ENCODE measurements around the gene DYNC2I2. TPM values are rescaled to one million over a fixed set of nuclear protein-coding genes. Genes with fewer than 3 reads are reported as not detected.

DYNC2I2 gene
- total RNA-seq, 1 donor from 2014 or later, result 49.9 TPM

DNA sequence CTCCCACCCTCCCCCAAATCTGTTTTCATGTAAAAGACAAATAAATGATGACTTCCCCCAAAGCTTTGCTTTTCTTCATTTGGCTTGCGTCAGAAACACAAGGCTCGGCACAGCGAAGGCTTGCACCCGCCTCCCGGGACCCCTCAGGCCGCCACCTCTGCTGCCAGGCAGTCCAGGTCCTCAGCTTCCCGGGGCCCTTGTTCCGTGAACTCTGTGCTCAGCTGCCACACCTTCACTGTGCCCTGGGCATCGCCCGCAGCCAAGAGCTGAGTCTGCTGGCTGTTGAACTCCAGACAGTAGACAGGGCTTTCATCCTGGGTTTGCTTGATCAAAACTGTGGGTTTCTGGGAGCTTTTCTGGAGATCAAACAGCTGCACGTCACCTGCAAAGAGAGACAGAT lies 23.0 kb downstream of the DYNC2I2 start:
- no peak overlapping the region for H3K27ac ChIP-seq
- H3K9me3 ChIP-seq, result no peaks in the 10 kb centered on the region
- H3K4me3 ChIP-seq, result no peak overlapping the region
- peaks cover 47 to 58% of the 10 kb centered on the region in 2 donors for H3K36me3 ChIP-seq
- DNase-seq (ENCODE audit: low spot score in 2 of 2), result no peak
- TF ChIP-seq CTCF (IDR thresholded peaks at IDR 0.05), result no peak
- intact Hi-C loops (cut with DNase I), result no loop called here
- no peaks in the 10 kb centered on the region for H3K27me3 ChIP-seq
- peaks cover 9 to 20% of the 10 kb centered on the region in 2 donors for H3K4me1 ChIP-seq

GRCh38 chr9:128633057-128633456 lies 23.6 kb downstream of the DYNC2I2 start:
- H3K36me3 ChIP-seq, result peaks cover 47 to 64% of the 10 kb centered on the region in 2 donors
- no peak for DNase-seq (ENCODE audit: low spot score in 2 of 2)
- H3K9me3 ChIP-seq, result no peaks in the 10 kb centered on the region
- no peak overlapping the region for H3K4me3 ChIP-seq
- H3K4me1 ChIP-seq, result peaks cover 10 to 25% of the 10 kb centered on the region in 2 donors
- H3K27ac ChIP-seq, result no peak overlapping the region
- TF ChIP-seq CTCF (IDR thresholded peaks at IDR 0.05), result no peak
- H3K27me3 ChIP-seq, result no peaks in the 10 kb centered on the region
- intact Hi-C loops (cut with DNase I), result no loop called here

- no peaks in the 10 kb centered on the region for H3K9me3 ChIP-seq
- intact Hi-C loops (cut with DNase I), result no loop called here
- peaks cover 10 to 29% of the 10 kb centered on the region in 2 donors for H3K4me1 ChIP-seq
Observed at GRCh38 chr9:128632486-128632885, 24.2 kb downstream of the DYNC2I2 start.

DNA sequence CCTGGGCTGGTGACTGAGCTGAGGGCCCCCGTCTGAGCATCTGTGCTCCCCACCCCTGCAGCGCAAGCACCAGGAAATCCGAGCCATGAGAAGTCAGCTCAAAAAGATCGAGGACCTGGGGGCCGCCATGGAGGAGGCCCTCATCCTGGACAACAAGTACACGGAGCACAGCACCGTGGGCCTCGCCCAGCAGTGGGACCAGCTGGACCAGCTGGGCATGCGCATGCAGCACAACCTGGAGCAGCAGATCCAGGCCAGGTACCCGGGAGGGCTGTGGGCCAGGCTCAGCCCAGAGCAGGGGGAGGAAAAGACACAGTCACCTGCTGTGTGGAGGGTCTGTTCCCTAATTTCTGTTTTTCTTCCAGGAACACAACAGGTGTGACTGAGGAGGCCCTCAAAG lies 24.6 kb downstream of the DYNC2I2 start:
- peaks cover 57 to 74% of the 10 kb centered on the region in 2 donors for H3K36me3 ChIP-seq
- H3K27ac ChIP-seq, result no peak overlapping the region
- intact Hi-C loops (cut with DNase I), result no loop called here
- TF ChIP-seq CTCF (IDR thresholded peaks at IDR 0.05), result no peak
- no peaks in the 10 kb centered on the region for H3K27me3 ChIP-seq
- peaks cover 10 to 29% of the 10 kb centered on the region in 2 donors for H3K4me1 ChIP-seq
- no peaks in the 10 kb centered on the region for H3K9me3 ChIP-seq
- no peak for DNase-seq (ENCODE audit: low spot score in 2 of 2)
- H3K4me3 ChIP-seq, result no peak overlapping the region

More at GRCh38 chr9:128632486-128632885, 24.2 kb downstream of the DYNC2I2 start:
- H3K27ac ChIP-seq, result no peak overlapping the region
- no peak for TF ChIP-seq CTCF (IDR thresholded peaks at IDR 0.05)
- H3K27me3 ChIP-seq, result no peaks in the 10 kb centered on the region
- no peak overlapping the region for H3K4me3 ChIP-seq
- H3K36me3 ChIP-seq, result peaks cover 52 to 69% of the 10 kb centered on the region in 2 donors
- DNase-seq (ENCODE audit: low spot score in 2 of 2), result no peak

DNA sequence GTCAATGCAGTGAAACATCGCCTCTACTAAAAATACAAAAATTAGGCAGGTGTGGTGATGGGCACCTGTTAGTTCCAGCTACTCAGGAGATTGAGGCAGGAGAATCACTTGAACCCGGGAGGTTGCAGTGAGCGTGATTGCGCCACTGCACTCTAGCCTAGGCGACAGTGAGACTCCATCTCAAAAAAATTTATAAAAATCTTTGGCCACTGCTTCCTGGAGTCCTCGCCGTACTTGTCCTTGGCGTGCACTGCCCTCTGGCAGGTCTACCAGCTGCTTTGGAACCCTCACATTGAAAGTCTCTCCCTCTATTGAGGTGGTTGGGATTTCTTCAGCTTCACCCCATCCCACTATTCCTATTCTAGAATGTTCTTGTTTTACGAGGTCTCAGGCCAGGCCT lies 25.0 kb downstream of the DYNC2I2 start:
- Histone ChIP-seq H3K9me3 (no peaks in the 10 kb centered on the region), H3K4me3 (no peak overlapping the region), H3K36me3 (peaks cover 59 to 78% of the 10 kb centered on the region in 2 donors), H3K27ac (no peak overlapping the region), H3K4me1 (peaks cover 10 to 29% of the 10 kb centered on the region in 2 donors), H3K27me3 (no peaks in the 10 kb centered on the region)
- intact Hi-C loops (cut with DNase I), result no loop called here
- DNase-seq (ENCODE audit: low spot score in 2 of 2), result no peak
- TF ChIP-seq CTCF (IDR thresholded peaks at IDR 0.05), result no peak
